Activated naive CD8-positive, alpha-beta T cell (primary cell): ENCODE measurements around the gene SAMD5.

Experiments
- H3K27ac Mint-ChIP-seq: one replicate; pipeline ENCODE4 v1.8.0; 2021; ENCODE audit warnings: mixed read lengths
- H3K27me3 Mint-ChIP-seq: one replicate; pipeline ENCODE4 v1.8.0; 2021; ENCODE audit warnings: mixed read lengths
- H3K36me3 Mint-ChIP-seq: one replicate; pipeline ENCODE4 v1.8.0; 2021; ENCODE audit warnings: mixed read lengths
- H3K4me1 Mint-ChIP-seq: one replicate; pipeline ENCODE4 v1.8.0; 2021; ENCODE audit warnings: low read depth, mixed read lengths
- H3K4me3 Mint-ChIP-seq: one replicate; pipeline ENCODE4 v1.8.0; 2021; ENCODE audit warnings: mild to moderate bottlenecking, mixed read lengths
- H3K9me3 Mint-ChIP-seq: one replicate; pipeline ENCODE4 v1.8.0; 2021; ENCODE audit warnings: low read depth, mixed read lengths

Gene SAMD5

GRCh38 chr6:147570681-147571080 is 62.2 kb downstream of the SAMD5 start:
- Mint-ChIP-seq H3K4me3 (no peak overlapping the region), H3K36me3 (no peaks in the 10 kb centered on the region), H3K27ac (no peak overlapping the region), H3K27me3 (peaks cover 1% of the 10 kb centered on the region), H3K9me3 (no peaks in the 10 kb centered on the region), H3K4me1 (no peaks in the 10 kb centered on the region)

GRCh38 chr6:147577488-147577887 is 69.0 kb downstream of the SAMD5 start:
- peaks cover 13% of the 10 kb centered on the region for H3K9me3 Mint-ChIP-seq

DNA sequence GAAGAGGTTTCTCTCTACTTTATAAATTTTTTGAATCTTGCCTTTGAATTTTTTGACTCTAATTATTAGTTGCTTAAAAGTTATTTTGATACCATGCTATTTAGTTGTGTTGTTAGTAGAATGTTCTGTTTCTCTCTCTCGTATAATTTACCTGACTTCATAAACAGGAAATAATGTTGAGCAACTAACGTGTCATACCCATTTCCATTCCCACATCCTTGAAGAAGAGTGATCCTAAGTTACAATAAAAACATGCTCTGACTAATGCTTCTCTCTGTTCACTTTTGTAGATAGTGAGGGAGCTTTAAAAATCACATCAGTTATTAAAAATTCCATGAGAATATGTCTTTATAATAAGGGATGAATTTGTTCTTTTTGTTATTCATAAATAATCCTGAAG is 69.7 kb downstream of the SAMD5 start:
- no peaks in the 10 kb centered on the region for H3K4me1 Mint-ChIP-seq
- H3K4me3 Mint-ChIP-seq: no peak overlapping the region

More at GRCh38 chr6:147577488-147577887, 69.0 kb downstream of the SAMD5 start:
- no peaks in the 10 kb centered on the region for H3K4me1 Mint-ChIP-seq
- no peak overlapping the region for H3K4me3 Mint-ChIP-seq
- H3K27me3 Mint-ChIP-seq: peaks cover 5% of the 10 kb centered on the region
- no peak overlapping the region for H3K27ac Mint-ChIP-seq
- H3K36me3 Mint-ChIP-seq: peaks cover 3% of the 10 kb centered on the region

GRCh38 chr6:147578883-147579282 is 70.4 kb downstream of the SAMD5 start:
- H3K27me3 Mint-ChIP-seq: peaks cover 5% of the 10 kb centered on the region
- H3K9me3 Mint-ChIP-seq: peaks cover 13% of the 10 kb centered on the region
- H3K36me3 Mint-ChIP-seq: peaks cover 3% of the 10 kb centered on the region
- no peaks in the 10 kb centered on the region for H3K4me1 Mint-ChIP-seq
- H3K4me3 Mint-ChIP-seq: no peak overlapping the region
- no peak overlapping the region for H3K27ac Mint-ChIP-seq

More for the DNA sequence above, 69.7 kb downstream of the SAMD5 start:
- Mint-ChIP-seq H3K27ac (no peak overlapping the region), H3K27me3 (peaks cover 5% of the 10 kb centered on the region), H3K36me3 (peaks cover 3% of the 10 kb centered on the region), H3K9me3 (peaks cover 13% of the 10 kb centered on the region)

DNA sequence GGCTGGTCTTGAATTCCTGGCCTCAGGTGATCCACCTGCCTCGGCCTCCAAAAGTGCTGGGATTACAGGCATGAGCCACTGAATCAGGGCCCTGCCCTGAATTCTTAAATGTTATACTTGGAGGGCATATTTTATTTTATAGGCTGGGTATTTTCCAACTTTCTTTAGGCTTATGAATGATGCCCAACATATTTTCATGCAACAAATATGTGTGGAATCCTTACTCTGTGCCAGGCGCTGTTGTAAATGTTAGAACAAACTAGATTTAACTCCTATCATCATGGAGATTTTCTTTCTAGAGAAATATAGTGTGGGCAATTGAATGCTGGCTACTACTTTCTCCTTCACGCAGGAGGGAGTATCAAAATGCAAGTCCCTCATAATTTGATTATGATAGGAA is 71.2 kb downstream of the SAMD5 start:
- Mint-ChIP-seq H3K36me3 (peaks cover 3% of the 10 kb centered on the region), H3K27me3 (peaks cover 5% of the 10 kb centered on the region), H3K27ac (no peak overlapping the region), H3K9me3 (peaks cover 13% of the 10 kb centered on the region), H3K4me1 (no peaks in the 10 kb centered on the region), H3K4me3 (no peak overlapping the region)

DNA sequence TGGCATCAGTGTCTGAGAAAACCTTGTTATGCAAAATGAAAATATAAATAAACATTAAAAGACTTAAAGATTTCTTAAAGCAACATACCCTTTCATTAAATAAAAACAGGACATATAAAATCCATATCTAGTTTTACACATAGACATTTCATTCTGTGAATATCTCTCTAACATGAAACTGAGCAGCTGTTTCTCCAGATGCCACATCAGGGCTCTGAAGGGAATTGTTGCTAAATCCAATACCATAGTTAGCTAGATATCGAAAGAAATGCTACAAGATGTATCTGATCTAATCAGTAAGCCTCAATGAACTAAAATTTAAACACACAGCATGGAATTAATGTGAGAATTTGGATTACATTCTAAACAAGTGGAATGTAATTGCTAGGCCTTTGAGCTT is 74.5 kb downstream of the SAMD5 start:
- peaks cover 3% of the 10 kb centered on the region for H3K36me3 Mint-ChIP-seq
- peaks cover 7% of the 10 kb centered on the region for H3K27me3 Mint-ChIP-seq
- no peak overlapping the region for H3K4me3 Mint-ChIP-seq
- H3K9me3 Mint-ChIP-seq: peaks cover 13% of the 10 kb centered on the region
- no peak overlapping the region for H3K27ac Mint-ChIP-seq
- H3K4me1 Mint-ChIP-seq: no peaks in the 10 kb centered on the region

GRCh38 chr6:147585256-147585655 is 76.8 kb downstream of the SAMD5 start:
- Mint-ChIP-seq H3K27ac (no peak overlapping the region), H3K36me3 (no peaks in the 10 kb centered on the region), H3K4me3 (no peak overlapping the region), H3K9me3 (peaks cover 2% of the 10 kb centered on the region), H3K27me3 (peaks cover 2% of the 10 kb centered on the region), H3K4me1 (no peaks in the 10 kb centered on the region)

DNA sequence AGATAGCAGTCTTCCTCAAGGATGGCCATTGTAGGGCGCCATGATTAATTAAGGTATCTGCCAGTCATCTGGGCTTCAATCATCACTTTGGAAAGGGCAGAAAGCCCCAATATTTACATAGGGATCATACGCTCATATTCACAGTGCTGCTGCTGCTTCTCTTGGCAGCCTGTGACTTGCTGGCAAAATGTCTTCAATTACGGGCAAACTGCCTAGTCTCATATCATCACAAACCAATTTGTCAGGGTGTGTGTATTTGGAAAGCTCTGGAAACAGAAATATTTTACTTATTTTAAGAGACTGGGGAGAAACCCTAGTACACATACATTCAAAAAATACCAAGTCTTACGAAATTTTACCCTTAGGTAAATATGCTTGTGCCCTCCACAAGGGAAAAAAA is 77.6 kb downstream of the SAMD5 start:
- Mint-ChIP-seq H3K27ac (no peak overlapping the region), H3K9me3 (no peaks in the 10 kb centered on the region), H3K4me3 (no peak overlapping the region), H3K36me3 (no peaks in the 10 kb centered on the region), H3K4me1 (no peaks in the 10 kb centered on the region), H3K27me3 (peaks cover 2% of the 10 kb centered on the region)

GRCh38 chr6:147587907-147588306 is 79.4 kb downstream of the SAMD5 start:
- Mint-ChIP-seq H3K27ac (no peak overlapping the region), H3K36me3 (no peaks in the 10 kb centered on the region)

GRCh38 chr6:147588469-147588868 is 80.0 kb downstream of the SAMD5 start:
- H3K4me3 Mint-ChIP-seq: no peak overlapping the region
- H3K27me3 Mint-ChIP-seq: peaks cover 4% of the 10 kb centered on the region
- H3K4me1 Mint-ChIP-seq: no peaks in the 10 kb centered on the region
- H3K9me3 Mint-ChIP-seq: no peaks in the 10 kb centered on the region
- H3K36me3 Mint-ChIP-seq: no peaks in the 10 kb centered on the region
- H3K27ac Mint-ChIP-seq: no peak overlapping the region

More at GRCh38 chr6:147587907-147588306, 79.4 kb downstream of the SAMD5 start:
- H3K4me3 Mint-ChIP-seq: no peak overlapping the region
- H3K4me1 Mint-ChIP-seq: no peaks in the 10 kb centered on the region
- peaks cover 4% of the 10 kb centered on the region for H3K27me3 Mint-ChIP-seq
- H3K9me3 Mint-ChIP-seq: no peaks in the 10 kb centered on the region

DNA sequence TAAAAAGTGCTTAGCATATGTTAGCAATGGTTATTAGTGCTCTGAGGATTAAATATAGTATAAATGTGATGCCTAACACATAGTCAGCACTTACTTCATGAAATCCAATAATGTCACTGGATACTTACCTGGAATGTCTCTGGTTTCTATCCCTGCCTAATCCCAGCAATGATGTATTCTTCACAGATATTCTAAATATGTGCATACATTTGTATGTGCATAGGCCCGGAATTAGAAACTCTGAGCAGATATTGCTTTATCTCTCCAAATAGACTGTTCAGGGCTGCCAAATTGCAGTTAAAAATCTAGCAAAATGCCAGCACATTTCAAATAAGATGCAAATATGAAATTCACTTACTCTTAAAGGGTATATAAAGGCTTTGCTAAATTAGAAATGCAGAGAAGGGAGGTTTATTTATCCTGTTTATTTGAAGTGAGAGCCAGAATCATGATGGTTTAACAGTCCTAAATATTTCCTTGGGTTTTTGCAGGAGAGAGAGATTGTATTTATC is 81.3 kb downstream of the SAMD5 start:
- Mint-ChIP-seq H3K27me3 (peaks cover 4% of the 10 kb centered on the region), H3K36me3 (no peaks in the 10 kb centered on the region), H3K4me3 (no peak overlapping the region), H3K9me3 (no peaks in the 10 kb centered on the region), H3K27ac (no peak overlapping the region), H3K4me1 (no peaks in the 10 kb centered on the region)

DNA sequence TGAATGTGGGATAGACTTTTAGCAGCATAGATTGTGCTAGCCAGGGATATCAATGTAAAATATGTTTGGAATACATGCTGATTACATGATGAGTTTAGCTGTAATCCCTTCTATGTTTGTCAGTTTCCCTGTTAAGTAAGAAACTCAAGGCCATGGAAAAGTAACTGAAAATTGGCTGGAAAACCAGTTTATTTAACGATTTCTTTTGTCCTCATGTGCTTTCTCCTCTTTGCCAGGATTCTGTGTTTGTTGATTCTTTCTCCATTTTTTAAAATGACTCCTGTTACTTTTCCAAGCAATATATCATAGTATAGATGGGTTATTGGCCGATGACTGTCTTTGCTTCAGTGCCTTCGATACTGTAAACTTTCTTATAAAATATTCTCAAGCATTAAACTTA is 87.5 kb downstream of the SAMD5 start:
- no peaks in the 10 kb centered on the region for H3K9me3 Mint-ChIP-seq
- no peak overlapping the region for H3K4me3 Mint-ChIP-seq
- no peaks in the 10 kb centered on the region for H3K36me3 Mint-ChIP-seq
- peaks cover 2% of the 10 kb centered on the region for H3K27me3 Mint-ChIP-seq
- H3K4me1 Mint-ChIP-seq: no peaks in the 10 kb centered on the region
- H3K27ac Mint-ChIP-seq: no peak overlapping the region

- no peak overlapping the region for H3K4me3 Mint-ChIP-seq
- no peaks in the 10 kb centered on the region for H3K4me1 Mint-ChIP-seq
- no peaks in the 10 kb centered on the region for H3K36me3 Mint-ChIP-seq
- H3K9me3 Mint-ChIP-seq: no peaks in the 10 kb centered on the region
- no peaks in the 10 kb centered on the region for H3K27me3 Mint-ChIP-seq
- no peak overlapping the region for H3K27ac Mint-ChIP-seq
Measured at GRCh38 chr6:147603392-147604081, 95.0 kb downstream of the SAMD5 start.

GRCh38 chr6:147604373-147604772 is 95.9 kb downstream of the SAMD5 start:
- Mint-ChIP-seq H3K4me1 (no peaks in the 10 kb centered on the region), H3K27ac (no peak overlapping the region)

GRCh38 chr6:147611992-147612391 is 103.5 kb downstream of the SAMD5 start:
- Mint-ChIP-seq H3K27me3 (peaks cover 2% of the 10 kb centered on the region), H3K36me3 (no peaks in the 10 kb centered on the region), H3K9me3 (no peaks in the 10 kb centered on the region), H3K27ac (no peak overlapping the region), H3K4me3 (no peak overlapping the region), H3K4me1 (no peaks in the 10 kb centered on the region)

More at GRCh38 chr6:147604373-147604772, 95.9 kb downstream of the SAMD5 start:
- Mint-ChIP-seq H3K9me3 (no peaks in the 10 kb centered on the region), H3K4me3 (no peak overlapping the region), H3K27me3 (no peaks in the 10 kb centered on the region), H3K36me3 (no peaks in the 10 kb centered on the region)

- no peak overlapping the region for H3K27ac Mint-ChIP-seq
- H3K27me3 Mint-ChIP-seq: peaks cover 2% of the 10 kb centered on the region
- no peaks in the 10 kb centered on the region for H3K36me3 Mint-ChIP-seq
- H3K4me3 Mint-ChIP-seq: no peak overlapping the region
- no peaks in the 10 kb centered on the region for H3K4me1 Mint-ChIP-seq
- H3K9me3 Mint-ChIP-seq: no peaks in the 10 kb centered on the region
Measured at GRCh38 chr6:147614501-147614900, 106.0 kb downstream of the SAMD5 start.
